ENCODE measurements around the gene SERPINB12. TPM values are rescaled to one million over a fixed set of nuclear protein-coding genes. Genes with fewer than 3 reads are reported as not detected.

SERPINB12 gene
- total RNA-seq, result not detected

- Histone ChIP-seq H3K9me3 (no peaks in the 10 kb centered on the region), H3K27ac (no peak within 1 kb of the TSS), H3K4me1 (ENCODE audit: control insufficient read depth in 1 of 2, low read depth in 2 of 2) (no peaks in the 10 kb centered on the region), H3K36me3 (no peaks in the 10 kb centered on the region), H3K4me3 (no peak within 1 kb of the TSS), H3K27me3 (replicated peaks; ENCODE audit: insufficient read depth) (no peaks in the 10 kb centered on the region)
- ATAC-seq (ENCODE audit: insufficient number of reproducible peaks, low FRiP score, low read depth) (no peak), DNase-seq (ENCODE audit: low spot score) (no peak)
- TF ChIP-seq CTCF (IDR thresholded peaks at IDR 0.05), result no peak
Observed at GRCh38 chr18:63542069-63542468, at the start of gene SERPINB12. Gene SERPINB12 (plus strand): TSS chr18:63542369. CDS start chr18:63556160, 13,791 bp downstream.

GRCh38 chr18:63492851-63493250 lies 49.3 kb upstream of the SERPINB12 start:
- Histone ChIP-seq H3K9me3 (no peaks in the 10 kb centered on the region), H3K4me1 (ENCODE audit: control insufficient read depth in 1 of 2, low read depth in 2 of 2) (no peaks in the 10 kb centered on the region), H3K27ac (no peak overlapping the region), H3K4me3 (no peak overlapping the region), H3K27me3 (replicated peaks; ENCODE audit: insufficient read depth) (no peaks in the 10 kb centered on the region), H3K36me3 (no peaks in the 10 kb centered on the region)
- no peak for TF ChIP-seq CTCF (IDR thresholded peaks at IDR 0.05)
- ATAC-seq (ENCODE audit: insufficient number of reproducible peaks, low FRiP score, low read depth) (no peak), DNase-seq (ENCODE audit: low spot score) (no peak)

- no peak for ATAC-seq (ENCODE audit: insufficient number of reproducible peaks, low FRiP score, low read depth)
- Histone ChIP-seq H3K27me3 (replicated peaks; ENCODE audit: insufficient read depth) (no peaks in the 10 kb centered on the region), H3K27ac (no peak overlapping the region), H3K4me3 (no peak overlapping the region), H3K36me3 (no peaks in the 10 kb centered on the region), H3K9me3 (no peaks in the 10 kb centered on the region), H3K4me1 (ENCODE audit: control insufficient read depth in 1 of 2, low read depth in 2 of 2) (no peaks in the 10 kb centered on the region)
- TF ChIP-seq CTCF (IDR thresholded peaks at IDR 0.05), result no peak
- no peak for DNase-seq (ENCODE audit: low spot score)
Observed at GRCh38 chr18:63495675-63496074, 46.5 kb upstream of the SERPINB12 start.

GRCh38 chr18:63505566-63506335 lies 36.4 kb upstream of the SERPINB12 start:
- ATAC-seq (ENCODE audit: insufficient number of reproducible peaks, low FRiP score, low read depth) (no peak), DNase-seq (ENCODE audit: low spot score) (no peak)
- no peaks in the 10 kb centered on the region for H3K9me3 ChIP-seq
- no peak overlapping the region for H3K27ac ChIP-seq
- no peaks in the 10 kb centered on the region for H3K36me3 ChIP-seq
- H3K4me1 ChIP-seq (ENCODE audit: control insufficient read depth in 1 of 2, low read depth in 2 of 2), result no peaks in the 10 kb centered on the region
- no peak overlapping the region for H3K4me3 ChIP-seq
- TF ChIP-seq CTCF (IDR thresholded peaks at IDR 0.05), result no peak
- H3K27me3 ChIP-seq (replicated peaks; ENCODE audit: insufficient read depth), result no peaks in the 10 kb centered on the region

- DNase-seq (ENCODE audit: low spot score), result no peak
- no peaks in the 10 kb centered on the region for H3K36me3 ChIP-seq
- ATAC-seq (ENCODE audit: insufficient number of reproducible peaks, low FRiP score, low read depth), result no peak
- no peaks in the 10 kb centered on the region for H3K4me1 ChIP-seq (ENCODE audit: control insufficient read depth in 1 of 2, low read depth in 2 of 2)
- H3K9me3 ChIP-seq, result no peaks in the 10 kb centered on the region
- no peak overlapping the region for H3K27ac ChIP-seq
- no peaks in the 10 kb centered on the region for H3K27me3 ChIP-seq (replicated peaks; ENCODE audit: insufficient read depth)
- H3K4me3 ChIP-seq, result no peak overlapping the region
- TF ChIP-seq CTCF (IDR thresholded peaks at IDR 0.05), result no peak
Observed at GRCh38 chr18:63506336-63506646, 35.9 kb upstream of the SERPINB12 start.
